GM12878 (cell line): ENCODE measurements around the gene DNAAF8. TPM values are rescaled to one million over a fixed set of nuclear protein-coding genes. Genes with fewer than 3 reads are reported as not detected.
"Not testable (repeated sequence)": the region's sequence is repeated elsewhere in the genome, so short reads cannot be mapped to it uniquely, and the experiment has no call there.

Source experiments
- ATAC-seq: fragments of 200-7000 bp; cut with Tn5 transposase; 3 replicates; pipeline ENCODE4 v1.9.1; 2020; ENCODE audit warnings: mild to moderate bottlenecking, moderate library complexity
- BruUV-seq: library from RNA; stranded (reverse); fragments of 400-500 nt; replicated peaks from 2 replicates; lab custom pipeline; 2021; lab: Mats Ljungman, UMichigan
- CTCF ChIA-PET: fragments of 300-600 bp; sonication (Branson Sonifier 250); formaldehyde crosslinking; extraction: SDS; loops from one replicate; lab custom pipeline; 2021; ENCODE audit warnings: inconsistent platforms; lab: Yijun Ruan, JAX
- POLR2A ChIA-PET: fragments of 350-600 bp; formaldehyde crosslinking; extraction: SDS; loops from one replicate; lab custom pipeline; 2021; ENCODE audit warnings: inconsistent platforms; lab: Charles Lee
- RAD21 ChIA-PET: fragments of 300-600 bp; sonication (Branson Sonifier 250); formaldehyde crosslinking; loops from one replicate; lab custom pipeline; 2023; ENCODE audit warnings: antibody characterized with exemption; ENCODE audit not compliant: unreplicated experiment; lab: Charles Lee
- SMC1A ChIA-PET: fragments of 300-600 bp; sonication (Branson Sonifier 250); formaldehyde crosslinking; loops from one replicate; lab custom pipeline; 2023; ENCODE audit not compliant: unreplicated experiment, uncharacterized antibody; lab: Charles Lee
- DNase-seq: peaks from one replicate; pipeline ENCODE4 v3.0.0-alpha.2; 2011; ENCODE audit warnings: low read depth, low spot score
- FAIRE-seq: peaks from 3 replicates; lab custom pipeline; 2011; peaks lifted over from hg19 to GRCh38; lab: Jason Lieb, UNC
- H2AFZ ChIP-seq: 2 replicates; pipeline ENCODE4 v1.6.0; 2011; ENCODE audit warnings: low read depth, low read length, control low read depth; ENCODE audit not compliant: control insufficient read depth
- H3K27ac ChIP-seq: 2 replicates; pipeline ENCODE4 v1.5.1; 2011; ENCODE audit warnings: control low read depth; ENCODE audit not compliant: control insufficient read depth, insufficient read depth
- H3K27me3 ChIP-seq, 2 experiments: replicated peaks in 1 of 2; 2 replicates each; pipeline versions ENCODE4 v1.6.0 to v1.6.1; 2011; ENCODE audit warnings: low read length in 1 of 2; ENCODE audit not compliant: control insufficient read depth in 2 of 2, insufficient read depth in 2 of 2
- H3K36me3 ChIP-seq, 2 experiments: 2 replicates each; pipeline ENCODE4 v1.5.1; 2011; ENCODE audit warnings: low read length in 1 of 2; ENCODE audit not compliant: control insufficient read depth in 2 of 2, insufficient read depth in 2 of 2
- H3K4me1 ChIP-seq: 2 replicates; pipeline ENCODE4 v1.6.1; 2011; ENCODE audit warnings: mild to moderate bottlenecking, low read length, moderate library complexity, mixed read lengths; ENCODE audit not compliant: control insufficient read depth, insufficient read depth
- H3K4me2 ChIP-seq: 2 replicates; pipeline ENCODE4 v1.6.0; 2011; ENCODE audit warnings: control low read depth; ENCODE audit not compliant: control insufficient read depth, insufficient read depth
- H3K4me3 ChIP-seq: fragments of 200-600 bp; sonication (generic); 2 replicates; pipeline ENCODE4 v1.5.1; 2016
- H3K79me2 ChIP-seq: 2 replicates; pipeline ENCODE4 v1.6.0; 2011; ENCODE audit warnings: low read length; ENCODE audit not compliant: control insufficient read depth, insufficient read depth
- H3K9ac ChIP-seq: 2 replicates; pipeline ENCODE4 v1.8.0; 2011; ENCODE audit warnings: low read length, control low read depth, mixed read lengths; ENCODE audit not compliant: control insufficient read depth, insufficient read depth
- H3K9me3 ChIP-seq: replicated peaks from 3 replicates; pipeline ENCODE4 v1.5.1; 2011; ENCODE audit warnings: mild to moderate bottlenecking, low read length; ENCODE audit not compliant: control insufficient read depth, insufficient read depth
- H4K20me1 ChIP-seq: 2 replicates; pipeline ENCODE4 v1.6.0; 2011; ENCODE audit not compliant: control insufficient read depth, insufficient read depth
- CHD2 ChIP-seq: IDR thresholded peaks from 2 replicates; pipeline ENCODE4 v1.6.1; 2011; ENCODE audit warnings: low read depth, low read length, improper control_type of control experiment, borderline replicate concordance
- IRF5 ChIP-seq: fragments of 450-650 bp; IDR thresholded peaks from 2 replicates; pipeline ENCODE4 v1.6.1; 2017; ENCODE audit warnings: borderline replicate concordance
- MTA3 ChIP-seq: IDR thresholded peaks from 2 replicates; pipeline ENCODE4 v1.6.1; 2012; ENCODE audit warnings: low read length, inconsistent platforms, borderline replicate concordance
- REST ChIP-seq: IDR thresholded peaks from 2 replicates; pipeline ENCODE4 v1.6.1; 2012; ENCODE audit warnings: mild to moderate bottlenecking, low read depth, low read length
- SKIL ChIP-seq: fragments of 450-650 bp; IDR thresholded peaks from 2 replicates; pipeline ENCODE4 v1.6.1; 2017; ENCODE audit warnings: mild to moderate bottlenecking, low read depth, inconsistent platforms; ENCODE audit not compliant: poor library complexity, severe bottlenecking
- WGBS: methylation state at CpG from one replicate; pipeline ENCODE4 v1.1.6; 2016; ENCODE audit warnings: low lambda C conversion rate; ENCODE audit not compliant: insufficient replicate concordance, insufficient coverage; ENCODE audit errors: missing lambda C conversion rate; 5-methylcytosine and 5-hydroxymethylcytosine counted together
- in situ Hi-C: fragments of 300-500 bp; cut with MboI; formaldehyde crosslinking; loops from 9 replicates; pipeline ENCODE4 v1.14.3; 2018; ENCODE audit warnings: mixed read lengths
- intact Hi-C: fragments of 100-400 bp; cut with micrococcal nuclease; formaldehyde crosslinking; loops from one replicate; pipeline ENCODE4 v1.14.2; 2022; ENCODE audit not compliant: unreplicated experiment
- polyA plus RNA-seq, 11 experiments: library from polyadenylated mRNA; depleted of rRNA in 4 of 11; unstranded in 6 of 11; stranded (reverse) in 5 of 11; fragments of >200 nt; fragmentation: Nextera tagmentation in 4 of 11; fragmentation: Illumina TruSeq in 1 of 11; extraction: Ambion mirVana in 4 of 11; extraction: Trizol in 1 of 11; gene quantifications; 1 replicate in 1 of 11; 2 replicates in 10 of 11; pipeline versions ENCODE4 v1.2.1 to v1.2.3, GENCODE V29; 2011 to 2016; ENCODE audit warnings: inconsistent platforms in 2 of 11, missing spikeins in 2 of 11, low read depth in 1 of 11
- total RNA-seq, 4 experiments: library from RNA; depleted of rRNA in 3 of 4; stranded (reverse); fragments of >200 nt in 3 of 4; fragmentation: Illumina TruSeq in 1 of 4; extraction: Trizol in 1 of 4; gene quantifications; 2 replicates each; pipeline versions ENCODE4 v1.2.1 to v1.2.3, GENCODE V29; 2013 to 2021

The DNAAF8 gene
- total and polyA plus RNA-seq, 10 of the 15 experiments (the other 5 are each of a cell fraction or from before 2014, with no cell fraction given), result 0.01 to 0.78 (median 0.22) TPM; not detected in 2

- TF ChIP-seq REST, result no peak
- no peak for TF ChIP-seq MTA3
- no peak for TF ChIP-seq CHD2
- no peak for TF ChIP-seq SKIL
- no peak for TF ChIP-seq IRF5
Measured at GRCh38 chr16:4737545-4737944, 3.2 kb downstream of the DNAAF8 start (continued).

GRCh38 chr16:4738370-4738769, 4.0 kb downstream of the DNAAF8 start:
- H3K4me2 ChIP-seq, RAD21 ChIA-PET, H3K4me3 ChIP-seq, ATAC-seq, FAIRE-seq, H3K9me3 ChIP-seq, H3K27me3 ChIP-seq, H4K20me1 ChIP-seq, H2AFZ ChIP-seq, H3K9ac ChIP-seq, H3K27ac ChIP-seq, BruUV-seq, H3K79me2 ChIP-seq, intact Hi-C loops, H3K4me1 ChIP-seq, in situ Hi-C loops, DNase-seq, H3K36me3 ChIP-seq: not testable (repeated sequence)
- WGBS, result 50% methylated on average over 5 of the region's 5 CpGs
- SMC1A ChIA-PET, result interaction anchor here (1.5 kb wide), 1 partner anchor 9 kb away, joined by 3 read pairs; no protein-coding TSS in a partner anchor
- CTCF ChIA-PET, result interaction anchor here (0.6 kb wide), 1 partner anchor 17 kb away, joined by 3 read pairs; no protein-coding TSS in a partner anchor
- POLR2A ChIA-PET, result interaction anchor here (0.6 to 1.1 kb wide), 3 partner anchors 10 to 175 kb away, joined by 3 to 4 read pairs (median 3); no protein-coding TSS in a partner anchor
